ENCODE results near the gene C1QTNF3.

DNA sequence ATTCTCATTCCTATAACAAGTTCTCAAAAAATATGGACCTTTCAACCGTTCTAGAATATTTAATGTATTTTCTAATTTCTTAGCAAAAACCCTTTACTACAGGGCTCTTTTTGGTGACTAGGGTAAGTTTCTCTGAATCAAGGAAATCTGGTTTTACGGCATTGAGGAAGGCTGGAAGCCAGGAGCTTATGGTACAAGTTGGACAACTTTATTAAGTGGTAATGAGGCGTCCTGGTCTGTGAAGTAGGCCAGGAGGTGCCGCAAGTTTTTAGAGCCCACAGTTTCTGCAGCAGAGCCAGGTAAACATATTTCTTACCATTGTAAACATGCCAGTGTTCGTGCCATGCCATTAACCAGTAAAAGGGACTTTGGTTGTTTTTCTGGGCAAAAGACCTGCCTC is 14.6 kb upstream of the C1QTNF3 start:
- TF ChIP-seq, protein P1, sequence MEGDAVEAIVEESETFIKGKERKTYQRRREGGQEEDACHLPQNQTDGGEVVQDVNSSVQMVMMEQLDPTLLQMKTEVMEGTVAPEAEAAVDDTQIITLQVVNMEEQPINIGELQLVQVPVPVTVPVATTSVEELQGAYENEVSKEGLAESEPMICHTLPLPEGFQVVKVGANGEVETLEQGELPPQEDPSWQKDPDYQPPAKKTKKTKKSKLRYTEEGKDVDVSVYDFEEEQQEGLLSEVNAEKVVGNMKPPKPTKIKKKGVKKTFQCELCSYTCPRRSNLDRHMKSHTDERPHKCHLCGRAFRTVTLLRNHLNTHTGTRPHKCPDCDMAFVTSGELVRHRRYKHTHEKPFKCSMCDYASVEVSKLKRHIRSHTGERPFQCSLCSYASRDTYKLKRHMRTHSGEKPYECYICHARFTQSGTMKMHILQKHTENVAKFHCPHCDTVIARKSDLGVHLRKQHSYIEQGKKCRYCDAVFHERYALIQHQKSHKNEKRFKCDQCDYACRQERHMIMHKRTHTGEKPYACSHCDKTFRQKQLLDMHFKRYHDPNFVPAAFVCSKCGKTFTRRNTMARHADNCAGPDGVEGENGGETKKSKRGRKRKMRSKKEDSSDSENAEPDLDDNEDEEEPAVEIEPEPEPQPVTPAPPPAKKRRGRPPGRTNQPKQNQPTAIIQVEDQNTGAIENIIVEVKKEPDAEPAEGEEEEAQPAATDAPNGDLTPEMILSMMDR (IDR thresholded peaks at IDR 0.05): no peak
- TF ChIP-seq POLR2AphosphoS5 (IDR thresholded peaks at IDR 0.05) (no peak), POLR2A (IDR thresholded peaks at IDR 0.05) (no peak), EP300 (IDR thresholded peaks at IDR 0.05) (no peak)
